GM23338 (cell line): ENCODE results near the gene RAB22A.

Source experiments
- CREB1 ChIP-seq: fragments of 250-450 bp; sonication (Bioruptor Pico); IDR thresholded peaks from 2 replicates; pipeline ENCODE4 v1.5.0; 2020; ENCODE audit warnings: low read depth, mild to moderate bottlenecking, moderate library complexity
- CTCF ChIP-seq, 2 experiments: fragments of 200-600 bp in 1 of 2; sonication (generic) in 1 of 2; conservative IDR thresholded peaks; 2 replicates each; pipeline versions ENCODE4 v1.5.1 to v1.6.1; 2016 to 2017; ENCODE audit warnings: antibody characterized with exemption in 2 of 2, low read depth in 2 of 2, mild to moderate bottlenecking in 2 of 2, moderate library complexity in 1 of 2
- ETS1 ChIP-seq: IDR thresholded peaks from 2 replicates; pipeline ENCODE4 v1.6.1; 2016; ENCODE audit warnings: antibody characterized with exemption
- EZH2 ChIP-seq: fragments of 200-600 bp; sonication (generic); IDR thresholded peaks from one replicate; pipeline ENCODE4 v1.8.0; 2017; ENCODE audit warnings: antibody characterized with exemption, mild to moderate bottlenecking, low read depth; ENCODE audit not compliant: unreplicated experiment
- EZH2phosphoT487 ChIP-seq: fragments of 200-600 bp; sonication (generic); IDR thresholded peaks from one replicate; pipeline ENCODE4 v1.8.1; 2018; ENCODE audit warnings: antibody characterized with exemption; ENCODE audit not compliant: unreplicated experiment
- POLR2AphosphoS5 ChIP-seq: IDR thresholded peaks from 2 replicates; pipeline ENCODE4 v1.6.1; 2016; ENCODE audit warnings: antibody characterized with exemption, low read depth
- REST ChIP-seq: IDR thresholded peaks from one replicate; pipeline ENCODE4 v1.6.1; 2018; ENCODE audit warnings: antibody characterized with exemption; ENCODE audit not compliant: unreplicated experiment

- no peak for TF ChIP-seq CTCF (conservative IDR thresholded peaks at IDR 0.05; ENCODE audit: low read depth in 2 of 2)
- no peak for TF ChIP-seq EZH2
- TF ChIP-seq REST: no peak
- TF ChIP-seq CREB1 (CRISPR knock-in tag): no peak
- no peak for TF ChIP-seq POLR2AphosphoS5
- TF ChIP-seq EZH2phosphoT487: no peak
- no peak for TF ChIP-seq ETS1
These were observed 12.6 kb downstream of the RAB22A start for GRCh38 chr20:58322083-58322482.
